ENCODE measurements around the gene ZNF439.
"Not testable (repeated sequence)": the region's sequence is repeated elsewhere in the genome, so short reads cannot be mapped to it uniquely, and the experiment has no call there.

ZNF439 gene

GRCh38 chr19:11848594-11849469, at the start of gene ZNF439:
Gene ZNF439, plus strand, starts transcription at chr19:11848726. Its CDS starts 142 bp downstream, at chr19:11848868.
- H3K4me3 Mint-ChIP-seq: peak within 1 kb of the TSS; percentile 87
- H3K27me3 Mint-ChIP-seq: no peaks in the 10 kb centered on the region
- peak within 1 kb of the TSS; percentile 83 for H3K27ac Mint-ChIP-seq
- no peaks in the 10 kb centered on the region for H3K9me3 Mint-ChIP-seq
- peaks cover 10% of the 10 kb centered on the region for H3K36me3 Mint-ChIP-seq
- H3K4me1 Mint-ChIP-seq: peaks cover 33% of the 10 kb centered on the region

GRCh38 chr19:11806354-11807098, 42.0 kb upstream of the ZNF439 start:
- H3K27me3 Mint-ChIP-seq: no peaks in the 10 kb centered on the region
- peaks cover 22% of the 10 kb centered on the region for H3K36me3 Mint-ChIP-seq
- no peak overlapping the region for H3K27ac Mint-ChIP-seq
- H3K9me3 Mint-ChIP-seq: peaks cover 5% of the 10 kb centered on the region
- no peaks in the 10 kb centered on the region for H3K4me1 Mint-ChIP-seq
- no peak overlapping the region for H3K4me3 Mint-ChIP-seq

GRCh38 chr19:11807099-11807380, 41.5 kb upstream of the ZNF439 start:
- Mint-ChIP-seq H3K4me3 (no peak overlapping the region), H3K9me3 (peaks cover 5% of the 10 kb centered on the region), H3K27me3 (no peaks in the 10 kb centered on the region), H3K36me3 (peaks cover 22% of the 10 kb centered on the region), H3K27ac (no peak overlapping the region), H3K4me1 (no peaks in the 10 kb centered on the region)

- H3K9me3 Mint-ChIP-seq: no peaks in the 10 kb centered on the region
- H3K4me1 Mint-ChIP-seq: peaks cover 33% of the 10 kb centered on the region
- peaks cover 6% of the 10 kb centered on the region for H3K36me3 Mint-ChIP-seq
Measured at GRCh38 chr19:11813703-11814028, 34.9 kb upstream of the ZNF439 start.

GRCh38 chr19:11814029-11814699, 34.4 kb upstream of the ZNF439 start, which contains the start of gene ZNF440:
Gene ZNF440, plus strand, starts transcription at chr19:11814273. Its CDS starts 175 bp downstream, at chr19:11814448.
- H3K27me3 Mint-ChIP-seq: no peaks in the 10 kb centered on the region
- H3K9me3 Mint-ChIP-seq: no peaks in the 10 kb centered on the region
- peak within 1 kb of the TSS; percentile 79 for H3K27ac Mint-ChIP-seq

More at GRCh38 chr19:11813703-11814028, 34.9 kb upstream of the ZNF439 start:
- peak overlapping the region; percentile 90 for H3K4me3 Mint-ChIP-seq
- no peaks in the 10 kb centered on the region for H3K27me3 Mint-ChIP-seq
- H3K27ac Mint-ChIP-seq: peak overlapping the region; percentile 79

GRCh38 chr19:11814700-11815035, 33.9 kb upstream of the ZNF439 start:
- peaks cover 6% of the 10 kb centered on the region for H3K36me3 Mint-ChIP-seq
- no peaks in the 10 kb centered on the region for H3K27me3 Mint-ChIP-seq
- peak overlapping the region; percentile 90 for H3K4me3 Mint-ChIP-seq
- H3K9me3 Mint-ChIP-seq: no peaks in the 10 kb centered on the region
- peaks cover 33% of the 10 kb centered on the region for H3K4me1 Mint-ChIP-seq
- no peak overlapping the region for H3K27ac Mint-ChIP-seq

More at GRCh38 chr19:11814029-11814699, 34.4 kb upstream of the ZNF439 start, which contains the start of gene ZNF440:
- Mint-ChIP-seq H3K4me3 (peak within 1 kb of the TSS; percentile 90), H3K36me3 (peaks cover 6% of the 10 kb centered on the region), H3K4me1 (peaks cover 33% of the 10 kb centered on the region)

- Mint-ChIP-seq H3K36me3 (peaks cover 27% of the 10 kb centered on the region), H3K4me1 (peaks cover 9% of the 10 kb centered on the region), H3K4me3 (no peak overlapping the region), H3K9me3 (peaks cover 5% of the 10 kb centered on the region), H3K27ac (peak overlapping the region; percentile 68), H3K27me3 (no peaks in the 10 kb centered on the region)
Measured at GRCh38 chr19:11821474-11822109, 26.9 kb upstream of the ZNF439 start.

- Mint-ChIP-seq H3K9me3 (peaks cover 11% of the 10 kb centered on the region), H3K36me3 (peaks cover 61% of the 10 kb centered on the region)
- H3K4me3 Mint-ChIP-seq, H3K27ac Mint-ChIP-seq, H3K27me3 Mint-ChIP-seq, H3K4me1 Mint-ChIP-seq: not testable (repeated sequence)
Measured at GRCh38 chr19:11828957-11829876, 19.3 kb upstream of the ZNF439 start.

- Mint-ChIP-seq H3K9me3 (peaks cover 11% of the 10 kb centered on the region), H3K4me1 (no peaks in the 10 kb centered on the region), H3K36me3 (peaks cover 55% of the 10 kb centered on the region), H3K27ac (no peak overlapping the region), H3K4me3 (no peak overlapping the region), H3K27me3 (no peaks in the 10 kb centered on the region)
Measured at GRCh38 chr19:11832253-11832912, 16.1 kb upstream of the ZNF439 start.

- H3K27ac Mint-ChIP-seq: no peak overlapping the region
- H3K9me3 Mint-ChIP-seq: peaks cover 12% of the 10 kb centered on the region
- no peaks in the 10 kb centered on the region for H3K27me3 Mint-ChIP-seq
- peaks cover 48% of the 10 kb centered on the region for H3K36me3 Mint-ChIP-seq
- no peak overlapping the region for H3K4me3 Mint-ChIP-seq
- H3K4me1 Mint-ChIP-seq: no peaks in the 10 kb centered on the region
Measured at GRCh38 chr19:11833541-11833940, 15.0 kb upstream of the ZNF439 start.

GRCh38 chr19:11835626-11836066, 12.9 kb upstream of the ZNF439 start:
- not testable (repeated sequence) for H3K4me3 Mint-ChIP-seq, H3K27me3 Mint-ChIP-seq, H3K27ac Mint-ChIP-seq, H3K4me1 Mint-ChIP-seq
- Mint-ChIP-seq H3K9me3 (peaks cover 11% of the 10 kb centered on the region), H3K36me3 (peaks cover 33% of the 10 kb centered on the region)

- H3K4me1 Mint-ChIP-seq: peaks cover 10% of the 10 kb centered on the region
- no peak overlapping the region for H3K4me3 Mint-ChIP-seq
- H3K27me3 Mint-ChIP-seq: no peaks in the 10 kb centered on the region
- peaks cover 5% of the 10 kb centered on the region for H3K9me3 Mint-ChIP-seq
- peaks cover 1% of the 10 kb centered on the region for H3K36me3 Mint-ChIP-seq
- H3K27ac Mint-ChIP-seq: no peak overlapping the region
Measured at GRCh38 chr19:11843722-11844121, 4.8 kb upstream of the ZNF439 start.

- H3K27me3 Mint-ChIP-seq, H3K9me3 Mint-ChIP-seq, H3K27ac Mint-ChIP-seq, H3K36me3 Mint-ChIP-seq, H3K4me3 Mint-ChIP-seq: not testable (repeated sequence)
- H3K4me1 Mint-ChIP-seq: peaks cover 33% of the 10 kb centered on the region
Measured at GRCh38 chr19:11847615-11848014, 911 bp upstream of the ZNF439 start.

GRCh38 chr19:11848200-11848593, 329 bp upstream of the ZNF439 start:
- H3K9me3 Mint-ChIP-seq: no peaks in the 10 kb centered on the region
- no peaks in the 10 kb centered on the region for H3K27me3 Mint-ChIP-seq
- peaks cover 33% of the 10 kb centered on the region for H3K4me1 Mint-ChIP-seq
- H3K27ac Mint-ChIP-seq: peak overlapping the region; percentile 71
- H3K36me3 Mint-ChIP-seq: peaks cover 10% of the 10 kb centered on the region
- peak overlapping the region; percentile 87 for H3K4me3 Mint-ChIP-seq
